Activated gamma-delta T cell treated with anti-CD3 and anti-CD28 coated beads, Interleukin-2, amount 50 U/mL, for 16 hours (primary cell): Measurements from ENCODE around the gene EBI3.
"Not testable (repeated sequence)": the region's sequence is repeated elsewhere in the genome, so short reads cannot be mapped to it uniquely, and the experiment has no call there.

ENCODE experiments used
- DNase-seq: peaks from one replicate; pipeline ENCODE4 v3.0.0-alpha.2; 2020; ENCODE audit warnings: low read depth

The EBI3 gene

GRCh38 chr19:4200940-4201542 lies 28.3 kb upstream of the EBI3 start:
- DNase-seq, result no peak

DNA sequence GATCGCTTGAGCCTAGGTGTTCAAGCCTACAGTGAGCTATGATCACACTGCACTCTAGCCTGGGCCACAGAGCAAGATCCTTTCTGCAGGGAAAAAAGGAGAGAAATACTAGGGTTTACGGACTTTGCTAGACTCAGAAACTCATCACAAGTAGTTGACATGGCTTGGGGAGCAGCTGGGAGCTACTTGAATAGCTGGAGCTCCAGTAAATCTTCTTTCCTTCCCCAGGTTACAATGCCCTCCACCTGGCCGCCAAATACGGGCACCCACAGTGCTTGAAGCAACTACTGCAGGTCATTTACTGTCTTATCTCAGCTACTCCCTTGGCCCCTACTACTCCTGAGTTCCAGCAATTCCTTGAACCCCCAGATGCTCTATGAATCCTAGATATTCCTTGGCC lies 27.5 kb upstream of the EBI3 start:
- DNase-seq, result no peak

DNA sequence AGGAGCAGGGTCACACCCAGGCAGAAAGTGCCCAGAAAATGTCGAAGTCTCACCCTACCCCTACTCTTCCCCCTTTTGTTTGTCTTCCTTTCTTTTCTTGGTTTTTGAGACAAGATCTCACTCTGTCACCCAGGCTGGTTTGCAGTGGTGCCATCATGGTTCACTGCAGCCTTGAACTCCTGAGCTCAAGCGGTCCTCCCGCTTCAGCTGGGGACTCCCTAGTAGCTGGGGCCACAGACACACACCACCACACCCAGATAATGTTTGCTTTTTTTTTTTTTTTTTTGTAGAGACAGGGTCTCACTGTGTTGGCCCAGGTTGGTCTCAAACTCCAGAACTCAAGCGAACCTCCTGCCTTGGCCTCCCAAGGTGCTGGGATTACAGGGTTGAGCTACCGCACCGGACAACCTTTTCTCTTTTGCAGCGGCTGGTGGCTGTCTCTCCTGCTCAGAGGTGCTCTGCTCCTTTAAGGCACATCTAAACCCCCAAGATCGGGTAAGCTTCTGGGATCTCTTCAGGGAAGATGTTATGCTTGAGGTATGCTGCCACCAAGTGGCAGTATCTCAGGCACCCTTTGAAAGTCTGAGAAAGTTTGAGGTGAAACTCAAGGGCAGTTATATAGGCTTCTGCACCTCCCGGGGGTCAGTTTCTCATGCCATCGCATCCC lies 22.4 kb upstream of the EBI3 start:
- DNase-seq, result no peak

DNA sequence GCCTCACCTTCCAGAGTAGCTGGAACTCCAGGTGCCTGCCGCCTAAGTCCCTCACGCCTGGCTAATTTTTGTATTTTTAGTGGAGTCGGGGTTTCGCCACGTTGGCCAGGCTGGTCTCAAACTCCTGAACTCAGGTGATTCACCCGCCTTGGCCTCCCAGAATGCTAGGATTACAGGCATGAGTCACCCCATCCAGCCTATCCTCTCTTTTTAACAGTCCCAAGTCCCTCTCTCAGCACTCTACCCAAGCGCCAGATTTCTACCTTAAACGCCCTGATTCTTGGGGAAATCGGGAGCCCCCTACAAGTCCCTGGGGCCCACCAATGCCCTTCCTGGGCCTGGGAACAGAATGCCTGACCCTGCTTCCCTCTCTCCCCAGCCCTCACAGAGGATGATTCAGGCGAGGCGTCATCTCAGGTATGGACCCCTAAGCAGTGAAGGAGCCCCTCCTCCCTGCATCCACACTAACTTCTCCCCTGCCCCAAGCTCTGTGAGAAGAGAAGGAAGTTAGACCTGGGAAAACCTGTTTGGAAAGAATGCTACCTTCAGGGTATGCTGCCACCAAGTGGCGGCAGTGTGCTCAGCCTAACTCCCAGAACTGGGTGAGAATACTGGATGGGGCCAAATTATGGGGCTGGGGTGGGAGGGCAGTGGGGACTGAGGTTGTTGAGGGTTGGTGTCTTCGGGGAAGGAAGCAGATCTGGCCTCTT lies 20.8 kb upstream of the EBI3 start:
- DNase-seq, result no peak

GRCh38 chr19:4210166-4210731 lies 19.1 kb upstream of the EBI3 start:
- no peak for DNase-seq

- DNase-seq, result no peak
Observed at GRCh38 chr19:4213116-4213515, 16.2 kb upstream of the EBI3 start.

DNA sequence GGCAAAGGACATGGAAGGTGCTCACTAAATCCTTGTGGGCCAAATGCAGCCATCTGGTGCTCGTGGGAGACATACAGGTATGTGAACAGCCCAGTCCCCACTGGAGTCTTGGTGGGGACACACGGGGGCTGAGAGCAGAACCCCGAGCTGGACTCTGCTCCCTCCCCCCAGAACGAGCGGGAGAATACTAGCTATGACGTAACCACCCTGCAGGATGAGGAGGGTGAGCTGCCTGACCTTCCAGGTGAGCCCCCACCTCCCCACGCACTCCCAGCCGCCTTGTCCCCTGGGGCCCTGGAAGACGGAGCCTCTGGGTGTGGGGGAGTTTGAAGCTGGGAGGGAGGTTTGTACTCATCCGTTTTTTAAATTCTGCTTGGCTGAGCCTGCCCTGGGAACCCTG lies 13.5 kb upstream of the EBI3 start:
- DNase-seq, result no peak

- no peak for DNase-seq
Observed at GRCh38 chr19:4216846-4217245, 12.5 kb upstream of the EBI3 start.

- DNase-seq, result no peak
Observed at GRCh38 chr19:4217429-4218264, 11.7 kb upstream of the EBI3 start.

DNA sequence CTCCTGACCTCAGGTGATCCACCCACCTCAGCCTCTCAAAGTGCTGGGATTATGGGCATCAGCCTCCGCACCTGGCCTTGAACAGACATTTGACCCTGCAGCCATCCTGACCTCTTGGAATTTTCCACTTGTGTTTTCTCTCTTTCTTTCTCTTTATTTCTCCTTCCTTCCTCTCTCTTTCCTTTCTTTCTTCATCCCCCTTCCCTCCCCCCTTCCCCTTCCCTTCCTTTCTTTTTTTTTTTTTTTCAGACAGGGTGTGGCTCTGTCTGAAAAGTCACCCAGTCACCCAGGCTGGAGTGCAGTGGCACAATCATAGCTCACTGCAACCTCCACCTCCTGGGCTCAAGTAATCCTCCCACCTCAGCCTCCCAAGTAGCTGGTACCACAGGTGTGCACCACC lies 10.8 kb upstream of the EBI3 start:
- DNase-seq, result not testable (repeated sequence)

DNA sequence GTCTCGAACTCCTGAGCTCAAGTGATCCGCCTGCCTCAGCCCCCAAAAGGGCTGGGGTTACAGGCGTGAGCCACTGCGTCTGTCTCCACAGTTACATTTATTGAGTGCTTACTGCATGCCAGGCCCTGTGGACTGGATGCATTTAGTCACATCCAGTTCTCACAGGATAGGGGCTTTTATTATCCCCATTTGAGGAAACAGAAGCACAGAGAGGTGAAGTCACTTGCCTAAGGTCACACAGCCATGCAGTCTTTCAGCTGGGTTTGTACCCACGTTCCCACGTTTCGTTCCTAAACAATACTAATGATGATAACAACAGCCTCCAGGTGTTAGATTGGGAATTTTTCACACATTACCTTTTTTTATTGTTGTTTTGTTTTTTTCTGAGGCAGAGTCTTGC lies 9.1 kb upstream of the EBI3 start:
- DNase-seq, result no peak

- DNase-seq, result no peak
Observed at GRCh38 chr19:4224470-4224869, 4.9 kb upstream of the EBI3 start.

GRCh38 chr19:4225885-4226284 lies 3.4 kb upstream of the EBI3 start:
- no peak for DNase-seq

GRCh38 chr19:4227771-4228170 lies 1.6 kb upstream of the EBI3 start:
- no peak for DNase-seq

GRCh38 chr19:4228765-4229178 lies 551 bp upstream of the EBI3 start:
- no peak for DNase-seq

DNA sequence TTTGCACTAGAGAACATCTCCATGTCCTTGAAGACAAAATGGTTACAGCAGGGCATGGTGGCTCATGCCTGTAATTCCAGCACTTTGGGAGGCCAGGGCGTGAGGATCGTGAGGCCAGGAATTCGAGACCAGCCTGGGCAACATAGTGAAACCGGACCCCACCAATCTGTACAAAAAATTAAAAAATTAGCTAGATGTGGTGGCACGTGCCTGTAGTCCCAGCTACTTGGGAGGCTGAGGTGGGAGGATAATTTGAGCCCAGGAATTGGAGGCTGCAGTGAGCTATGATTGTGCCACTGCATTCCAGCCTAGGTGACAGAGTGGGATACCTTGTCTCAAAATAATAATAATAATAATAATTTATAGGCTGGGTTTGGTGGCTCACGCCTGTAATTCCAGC lies 914 bp downstream of the EBI3 start:
- not testable (repeated sequence) for DNase-seq

DNA sequence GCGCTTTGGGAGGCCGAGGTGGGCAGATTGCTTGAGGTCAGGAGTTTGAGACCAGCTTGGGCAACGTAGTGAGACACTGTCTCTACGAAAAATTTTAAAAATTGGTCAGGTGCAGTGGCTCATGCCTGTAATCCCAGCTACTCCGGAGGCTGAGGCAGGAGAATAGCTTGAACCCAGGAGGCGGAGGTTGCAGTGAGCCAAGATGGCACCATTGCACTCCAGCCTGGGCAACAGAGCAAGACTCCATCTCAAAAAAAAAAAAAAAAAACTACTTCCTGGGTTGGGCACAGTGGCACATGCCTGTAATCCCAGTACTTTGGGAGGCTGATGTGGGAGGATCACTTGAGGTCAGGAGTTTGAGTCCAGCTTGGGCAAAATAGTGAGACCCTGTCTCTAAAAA lies 2.2 kb downstream of the EBI3 start:
- not testable (repeated sequence) for DNase-seq

DNA sequence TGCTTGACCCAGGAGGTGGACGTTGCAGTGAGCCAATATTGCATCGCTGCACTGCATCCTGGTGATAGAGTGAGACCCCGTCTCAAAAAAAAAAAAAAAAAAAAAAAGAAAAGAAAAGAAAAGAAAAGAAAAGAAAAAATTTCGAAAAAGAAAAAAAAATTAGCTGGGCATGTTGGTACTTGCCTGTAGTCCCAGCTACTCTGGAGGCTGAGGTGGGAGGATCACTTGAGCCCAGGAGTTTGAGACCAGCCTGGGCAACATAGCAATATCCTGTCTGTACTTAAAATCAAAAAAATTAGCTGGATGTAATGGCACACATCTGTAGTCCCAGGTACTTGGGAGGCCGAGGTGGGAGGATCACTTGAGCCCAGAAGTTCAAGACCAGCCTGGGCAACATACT lies 2.8 kb downstream of the EBI3 start:
- DNase-seq, result not testable (repeated sequence)

GRCh38 chr19:4232614-4233281 lies 3.4 kb downstream of the EBI3 start:
- no peak for DNase-seq

GRCh38 chr19:4233282-4233853 lies 4.0 kb downstream of the EBI3 start:
- peak; percentile 48 for DNase-seq

DNA sequence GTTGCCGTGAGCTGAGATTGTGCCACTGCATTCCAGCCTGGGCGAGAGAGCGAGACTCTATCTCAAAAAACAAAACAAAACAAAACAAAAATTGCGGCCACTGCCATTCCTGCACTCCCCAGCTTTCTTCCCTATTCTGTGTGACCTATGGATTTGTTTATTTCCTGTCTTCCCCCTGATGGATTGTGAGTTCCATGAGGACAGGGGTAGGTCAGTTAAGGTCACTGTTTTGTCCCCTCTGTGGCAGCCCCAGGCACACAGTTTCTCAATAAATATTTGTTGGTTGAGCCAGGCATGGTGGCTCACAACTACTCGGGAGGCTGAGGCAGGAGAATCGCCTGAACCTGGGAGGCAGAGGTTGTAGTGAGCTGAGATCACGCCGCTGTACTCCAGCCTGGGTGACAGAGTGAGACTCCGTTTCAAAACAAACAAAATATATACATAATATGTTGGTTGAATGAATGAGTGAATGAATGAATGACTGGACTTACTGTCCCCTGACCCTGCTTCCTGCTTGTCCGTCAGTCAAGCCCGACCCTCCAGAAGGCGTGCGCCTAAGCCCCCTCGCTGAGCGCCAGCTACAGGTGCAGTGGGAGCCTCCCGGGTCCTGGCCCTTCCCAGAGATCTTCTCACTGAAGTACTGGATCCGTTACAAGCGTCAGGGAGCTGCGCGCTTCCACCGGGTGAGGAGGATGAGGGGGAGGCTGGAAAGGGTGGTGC lies 5.0 kb downstream of the EBI3 start:
- no peak for DNase-seq
